ENCODE results near the gene ARSA.
"Not testable (repeated sequence)": the region's sequence is repeated elsewhere in the genome, so short reads cannot be mapped to it uniquely, and the experiment has no call there.

GRCh38 chr22:50654664-50655063 lies 26.7 kb upstream of the ARSA start:
- TF ChIP-seq CTCF (IDR thresholded peaks at IDR 0.05); POLR2AphosphoS5 (IDR thresholded peaks at IDR 0.05; ENCODE audit: insufficient read depth in 1 of 2, low read depth in 1 of 2); POLR2A (IDR thresholded peaks at IDR 0.05): not testable (repeated sequence)
